ENCODE data around the gene HPCAL1.

The HPCAL1 gene

DNA sequence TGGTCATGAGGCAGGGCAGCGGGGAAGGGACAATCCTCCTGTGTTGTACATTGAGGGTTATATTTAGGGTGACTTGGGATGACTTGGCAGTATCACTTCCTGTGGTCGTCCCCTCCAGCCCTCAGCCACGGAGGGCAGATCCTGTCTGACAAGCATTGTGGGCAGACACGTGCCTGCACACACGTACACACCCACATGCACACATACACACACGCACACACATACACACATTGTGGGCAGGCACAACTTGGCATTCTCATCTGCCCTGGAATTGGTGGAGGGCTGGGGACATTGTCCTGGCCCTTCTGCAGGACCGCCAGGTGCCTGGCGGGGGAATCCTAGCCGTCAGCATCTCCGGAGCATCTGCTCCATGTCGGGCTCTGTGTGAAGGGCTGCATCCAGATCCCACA is 97.9 kb downstream of the HPCAL1 start:
- Histone ChIP-seq H3K79me2 (ENCODE audit: insufficient read depth, low read length) (no peaks in the 10 kb centered on the region), H3K27ac (ENCODE audit: low read depth, low read length) (no peak overlapping the region), H4K20me1 (ENCODE audit: low read depth, low read length) (no peaks in the 10 kb centered on the region), H2AFZ (ENCODE audit: low read depth, low read length, severe bottlenecking) (no peak overlapping the region), H3K9me3 (ENCODE audit: insufficient read depth, low read length) (no peaks in the 10 kb centered on the region), H3K27me3 (ENCODE audit: low read length) (no peaks in the 10 kb centered on the region), H3K4me2 (ENCODE audit: low read depth, low read length, poor library complexity, severe bottlenecking) (no peak overlapping the region), H3K9me2 (replicated peaks; ENCODE audit: insufficient read depth, low read length) (no peaks in the 10 kb centered on the region), H3K9ac (ENCODE audit: low read length) (no peak overlapping the region), H3F3A (ENCODE audit: insufficient read depth) (no peaks in the 10 kb centered on the region), H3K36me3 (ENCODE audit: low read length) (no peaks in the 10 kb centered on the region), H3K4me3 (ENCODE audit: insufficient read depth, low read length, poor library complexity, severe bottlenecking) (no peak overlapping the region)
- no peak for TF ChIP-seq EZH2phosphoT487 (conservative IDR thresholded peaks at IDR 0.05; ENCODE audit: low read length)
- TF ChIP-seq, protein P1, sequence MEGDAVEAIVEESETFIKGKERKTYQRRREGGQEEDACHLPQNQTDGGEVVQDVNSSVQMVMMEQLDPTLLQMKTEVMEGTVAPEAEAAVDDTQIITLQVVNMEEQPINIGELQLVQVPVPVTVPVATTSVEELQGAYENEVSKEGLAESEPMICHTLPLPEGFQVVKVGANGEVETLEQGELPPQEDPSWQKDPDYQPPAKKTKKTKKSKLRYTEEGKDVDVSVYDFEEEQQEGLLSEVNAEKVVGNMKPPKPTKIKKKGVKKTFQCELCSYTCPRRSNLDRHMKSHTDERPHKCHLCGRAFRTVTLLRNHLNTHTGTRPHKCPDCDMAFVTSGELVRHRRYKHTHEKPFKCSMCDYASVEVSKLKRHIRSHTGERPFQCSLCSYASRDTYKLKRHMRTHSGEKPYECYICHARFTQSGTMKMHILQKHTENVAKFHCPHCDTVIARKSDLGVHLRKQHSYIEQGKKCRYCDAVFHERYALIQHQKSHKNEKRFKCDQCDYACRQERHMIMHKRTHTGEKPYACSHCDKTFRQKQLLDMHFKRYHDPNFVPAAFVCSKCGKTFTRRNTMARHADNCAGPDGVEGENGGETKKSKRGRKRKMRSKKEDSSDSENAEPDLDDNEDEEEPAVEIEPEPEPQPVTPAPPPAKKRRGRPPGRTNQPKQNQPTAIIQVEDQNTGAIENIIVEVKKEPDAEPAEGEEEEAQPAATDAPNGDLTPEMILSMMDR (IDR thresholded peaks at IDR 0.05; ENCODE audit: insufficient read depth, low read length, poor library complexity, severe bottlenecking) = no peak

DNA sequence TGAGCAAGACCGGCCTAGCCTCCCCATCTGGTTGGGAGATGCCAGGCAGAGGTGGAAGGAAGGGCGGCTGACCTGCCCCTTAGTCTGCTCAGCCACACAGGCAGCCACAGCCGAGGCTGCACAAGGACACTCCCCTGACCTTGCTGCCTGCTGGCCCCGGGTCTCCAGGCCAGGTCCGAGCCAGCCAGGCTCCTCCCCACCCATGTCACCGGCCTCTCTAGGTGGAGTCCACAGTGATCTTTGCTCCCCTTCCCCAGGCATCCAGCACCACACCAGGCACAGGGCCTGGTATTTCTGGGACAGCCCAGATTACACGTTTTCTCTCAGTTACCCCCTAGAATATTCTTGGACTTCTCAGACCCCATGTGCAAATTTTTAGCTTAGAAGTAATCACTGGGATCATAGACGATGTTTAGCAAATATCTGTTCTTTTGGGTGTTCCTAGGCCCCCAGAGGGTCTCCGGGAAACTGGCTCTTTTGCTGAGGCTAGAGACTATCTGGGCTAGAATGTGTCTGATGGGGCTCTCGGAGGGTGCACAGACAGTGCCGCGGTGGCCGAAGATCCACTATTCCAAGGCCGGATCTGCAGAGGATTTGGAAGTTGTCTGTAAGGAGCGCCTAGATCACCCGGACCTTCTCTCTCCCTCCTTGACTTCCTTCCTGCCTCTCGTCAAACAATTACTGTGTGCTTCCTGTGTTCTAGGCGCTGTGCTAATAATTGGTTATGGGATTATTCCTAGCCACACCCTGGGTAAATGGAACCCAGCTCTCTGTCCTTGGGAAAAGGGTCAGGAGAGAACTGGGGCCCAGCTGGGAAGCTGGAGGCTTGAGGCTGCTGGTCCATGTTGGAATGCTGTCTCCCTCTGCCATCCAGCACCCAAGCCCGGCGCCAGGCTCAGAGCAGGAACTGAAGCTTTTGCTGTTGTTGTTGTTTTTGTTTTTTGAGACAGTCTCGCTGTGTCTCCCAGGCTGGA is 98.6 kb downstream of the HPCAL1 start:
- Histone ChIP-seq H4K20me1 (ENCODE audit: low read depth, low read length) (no peaks in the 10 kb centered on the region), H3F3A (ENCODE audit: insufficient read depth) (no peaks in the 10 kb centered on the region), H3K4me2 (ENCODE audit: low read depth, low read length, poor library complexity, severe bottlenecking) (no peak overlapping the region), H3K36me3 (ENCODE audit: low read length) (no peaks in the 10 kb centered on the region), H3K4me3 (ENCODE audit: insufficient read depth, low read length, poor library complexity, severe bottlenecking) (no peak overlapping the region), H3K9me2 (replicated peaks; ENCODE audit: insufficient read depth, low read length) (no peaks in the 10 kb centered on the region), H3K9me3 (ENCODE audit: insufficient read depth, low read length) (no peaks in the 10 kb centered on the region), H3K27ac (ENCODE audit: low read depth, low read length) (no peak overlapping the region), H2AFZ (ENCODE audit: low read depth, low read length, severe bottlenecking) (no peak overlapping the region), H3K9ac (ENCODE audit: low read length) (no peak overlapping the region), H3K27me3 (ENCODE audit: low read length) (no peaks in the 10 kb centered on the region), H3K79me2 (ENCODE audit: insufficient read depth, low read length) (no peaks in the 10 kb centered on the region)
- TF ChIP-seq EZH2phosphoT487 (conservative IDR thresholded peaks at IDR 0.05; ENCODE audit: low read length) = no peak
- TF ChIP-seq, protein P1 (IDR thresholded peaks at IDR 0.05; ENCODE audit: insufficient read depth, low read length, poor library complexity, severe bottlenecking) = no peak

DNA sequence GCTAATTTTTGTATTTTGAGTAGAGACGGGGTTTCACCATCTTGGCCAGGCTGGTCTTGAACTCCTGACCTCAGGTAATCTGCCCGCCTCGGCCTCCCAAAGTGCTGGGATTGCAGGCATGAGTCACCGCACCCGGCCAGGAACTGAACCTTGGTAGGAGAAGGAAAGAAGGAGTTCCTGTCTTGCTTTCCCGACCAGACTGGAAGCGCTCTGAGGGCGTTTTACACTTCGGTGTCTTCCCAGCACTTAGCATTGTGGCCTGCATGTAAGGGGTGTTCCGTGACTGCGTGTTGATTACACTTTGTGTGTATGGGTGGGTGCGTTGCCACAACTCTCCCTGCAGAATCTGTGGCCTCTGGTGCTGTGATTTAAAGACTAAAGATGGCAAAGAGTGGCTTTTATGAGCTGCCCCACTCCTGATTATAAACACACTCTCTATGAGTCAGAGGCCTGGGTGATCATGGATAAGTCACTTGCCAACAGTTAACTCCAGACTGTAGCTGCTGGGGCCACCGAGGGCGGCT is 99.4 kb downstream of the HPCAL1 start:
- Histone ChIP-seq H3K27ac (ENCODE audit: low read depth, low read length) (no peak overlapping the region), H4K20me1 (ENCODE audit: low read depth, low read length) (no peaks in the 10 kb centered on the region), H3K9me2 (replicated peaks; ENCODE audit: insufficient read depth, low read length) (no peaks in the 10 kb centered on the region), H3K4me2 (ENCODE audit: low read depth, low read length, poor library complexity, severe bottlenecking) (no peak overlapping the region), H3K36me3 (ENCODE audit: low read length) (no peaks in the 10 kb centered on the region), H3F3A (ENCODE audit: insufficient read depth) (no peaks in the 10 kb centered on the region), H3K4me3 (ENCODE audit: insufficient read depth, low read length, poor library complexity, severe bottlenecking) (no peak overlapping the region), H3K9ac (ENCODE audit: low read length) (no peak overlapping the region), H2AFZ (ENCODE audit: low read depth, low read length, severe bottlenecking) (no peak overlapping the region), H3K79me2 (ENCODE audit: insufficient read depth, low read length) (no peaks in the 10 kb centered on the region), H3K27me3 (ENCODE audit: low read length) (no peaks in the 10 kb centered on the region), H3K9me3 (ENCODE audit: insufficient read depth, low read length) (no peaks in the 10 kb centered on the region)
- TF ChIP-seq, protein P1 (IDR thresholded peaks at IDR 0.05; ENCODE audit: insufficient read depth, low read length, poor library complexity, severe bottlenecking) = no peak
- TF ChIP-seq EZH2phosphoT487 (conservative IDR thresholded peaks at IDR 0.05; ENCODE audit: low read length) = no peak

Data from SU-DHL-6 (cell line).